ENCODE data around the gene DPP6.
"Not testable (repeated sequence)": the region's sequence is repeated elsewhere in the genome, so short reads cannot be mapped to it uniquely, and the experiment has no call there.

DPP6 gene

DNA sequence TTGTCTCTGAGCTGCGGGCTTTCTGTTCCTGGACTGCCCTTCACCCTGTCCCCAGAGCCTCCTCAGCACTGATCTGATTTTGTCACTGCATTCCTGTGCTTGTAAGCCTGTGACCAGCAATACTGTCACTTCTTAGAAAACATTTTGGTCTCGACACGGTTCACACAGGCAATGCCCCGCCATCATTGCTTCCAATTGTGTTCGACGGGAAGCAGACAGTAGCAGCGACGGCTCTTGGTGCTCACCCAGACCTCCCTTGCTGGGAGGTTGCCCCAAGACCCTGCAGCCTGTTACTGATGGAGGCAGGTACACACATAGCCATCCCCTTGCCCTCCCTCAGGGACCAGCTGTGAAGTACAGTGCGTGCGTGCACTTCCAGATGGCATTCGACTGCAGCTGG lies 99.1 kb downstream of the DPP6 start:
- DNase-seq = not testable (repeated sequence)

DNA sequence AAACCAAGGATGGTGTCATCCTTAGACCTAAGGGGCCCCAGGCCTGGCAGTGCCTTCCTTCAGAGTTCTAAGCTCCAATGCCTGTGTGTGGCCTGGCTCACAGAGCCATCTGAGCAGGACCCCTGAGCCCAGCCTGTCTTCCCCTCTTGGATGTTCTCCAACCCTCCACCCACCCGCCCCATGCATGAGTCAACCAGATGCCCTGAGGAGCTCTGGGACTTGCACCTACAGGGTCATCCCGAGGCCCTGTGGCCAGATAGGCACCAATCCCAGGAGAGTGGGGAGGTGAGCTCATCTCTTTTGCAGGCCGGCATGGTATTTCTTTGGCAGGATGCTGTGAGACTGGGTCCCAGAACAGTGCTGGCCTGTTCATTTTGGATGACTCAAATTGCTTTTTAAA lies 103.7 kb downstream of the DPP6 start:
- DNase-seq = not testable (repeated sequence)

DNA sequence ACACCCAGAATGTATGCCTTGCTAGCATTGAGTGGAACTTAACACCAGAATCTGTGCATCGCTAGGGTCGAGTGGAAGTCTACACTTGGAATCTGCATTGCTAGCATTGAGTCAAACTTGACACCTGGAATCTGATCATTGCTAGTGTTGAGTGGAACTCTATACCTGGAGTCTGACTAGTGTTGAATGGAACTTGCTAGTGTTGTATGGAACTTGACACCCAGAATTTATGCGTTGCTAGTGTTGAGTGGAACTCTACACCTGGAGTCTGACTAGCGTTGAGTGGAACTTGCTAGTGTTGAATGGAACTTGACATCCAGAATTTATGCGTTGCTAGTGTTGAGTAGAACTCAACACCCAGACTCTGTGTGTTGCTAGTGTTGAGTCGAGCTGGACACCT lies 110.7 kb downstream of the DPP6 start:
- not testable (repeated sequence) for DNase-seq

DNA sequence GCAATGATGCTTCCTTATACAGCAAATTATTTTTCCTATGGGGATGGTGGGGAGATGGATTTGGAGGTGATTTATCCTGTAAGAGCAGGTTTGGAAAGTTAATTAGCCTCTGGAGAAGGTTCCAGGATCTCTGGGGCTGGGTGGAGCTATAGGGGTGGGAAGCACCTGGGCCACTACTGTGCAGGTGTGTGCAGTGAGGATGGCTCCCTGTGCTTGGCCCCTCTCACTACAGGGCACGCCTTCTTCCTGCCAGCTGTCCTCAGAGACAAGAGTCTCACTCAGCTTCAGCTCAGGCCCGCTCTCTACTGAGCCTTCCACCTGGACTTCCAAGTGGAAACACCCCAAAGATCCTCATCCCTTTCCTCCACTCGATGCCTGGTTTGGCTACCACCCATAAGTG lies 111.4 kb downstream of the DPP6 start:
- not testable (repeated sequence) for DNase-seq

DNA sequence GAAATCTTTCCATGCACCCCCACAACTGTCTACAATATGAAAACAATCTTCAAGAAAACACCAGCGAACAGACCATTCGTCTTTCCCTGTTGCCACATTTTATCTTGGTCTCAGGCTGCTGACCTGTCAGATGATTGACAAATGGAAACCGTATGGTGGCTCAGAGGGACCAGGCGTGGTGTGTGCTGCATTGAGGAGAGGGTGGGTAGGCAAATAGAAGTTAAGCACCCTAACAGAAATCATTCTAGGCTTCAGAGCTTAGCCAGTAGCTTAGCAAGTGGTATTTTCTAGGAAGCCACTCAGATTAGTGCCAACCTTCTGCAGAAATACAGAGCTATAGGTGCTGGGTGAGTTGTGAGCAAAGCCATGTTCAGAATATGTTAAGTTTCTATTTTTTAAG lies 114.9 kb downstream of the DPP6 start:
- no peak for DNase-seq

DNA sequence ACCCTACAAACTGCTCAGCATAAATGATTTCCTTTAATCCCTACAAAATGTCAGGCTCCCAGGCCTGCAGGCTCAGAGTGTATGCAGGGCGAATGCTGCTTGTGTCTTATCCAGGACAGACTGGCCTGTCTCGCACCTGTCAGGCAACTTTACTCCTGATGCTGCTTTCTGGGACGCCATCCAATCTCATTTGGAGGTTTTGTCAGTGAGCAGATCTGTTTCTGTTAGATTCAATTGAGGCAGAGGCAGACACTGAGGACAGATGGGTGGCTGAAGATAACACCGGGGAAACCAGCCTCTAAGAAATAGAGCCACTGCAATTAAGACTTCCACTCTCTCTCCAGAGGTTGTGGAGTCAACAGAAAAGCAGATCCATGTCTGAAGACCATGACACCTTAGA lies 115.6 kb downstream of the DPP6 start:
- no peak for DNase-seq

DNA sequence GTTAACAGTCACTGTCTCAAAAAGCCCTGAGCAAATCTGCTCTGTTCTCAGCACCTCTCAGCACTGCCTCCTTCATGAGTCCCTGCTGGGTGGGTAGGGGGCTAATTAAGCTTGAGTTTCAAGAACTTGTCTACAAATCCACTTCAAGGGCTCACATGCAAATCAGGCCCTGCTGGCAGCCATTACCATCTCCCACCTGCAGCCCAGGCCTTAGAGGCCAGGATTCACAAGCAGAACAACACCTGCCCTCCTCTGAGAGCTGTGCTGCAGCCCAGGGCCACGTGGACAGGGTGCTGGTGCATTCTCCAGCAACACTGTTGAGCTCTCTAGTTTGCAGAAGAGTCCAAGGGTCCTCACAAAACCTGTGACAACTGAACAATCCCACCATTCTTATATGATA lies 119.2 kb downstream of the DPP6 start:
- no peak for DNase-seq

DNA sequence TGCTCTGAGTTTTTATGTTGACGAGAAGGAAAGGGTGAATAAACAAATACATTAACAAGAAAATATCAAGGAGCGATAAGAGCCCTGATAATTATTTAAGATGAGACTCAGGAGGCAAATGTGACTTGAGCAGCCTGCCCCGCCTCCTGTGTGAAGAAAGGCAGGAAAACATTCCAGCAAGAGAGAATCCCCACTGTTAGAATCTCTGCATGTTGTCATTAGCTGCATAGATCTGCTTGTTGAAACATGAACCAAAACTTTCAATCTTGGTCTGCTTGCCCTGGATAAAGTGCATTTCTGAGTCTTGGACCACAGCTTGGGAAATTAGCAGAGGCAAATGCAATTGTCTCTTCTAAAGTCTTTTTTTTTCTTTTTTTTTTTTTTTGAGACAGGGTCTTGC lies 120.0 kb downstream of the DPP6 start:
- DNase-seq = no peak

DNA sequence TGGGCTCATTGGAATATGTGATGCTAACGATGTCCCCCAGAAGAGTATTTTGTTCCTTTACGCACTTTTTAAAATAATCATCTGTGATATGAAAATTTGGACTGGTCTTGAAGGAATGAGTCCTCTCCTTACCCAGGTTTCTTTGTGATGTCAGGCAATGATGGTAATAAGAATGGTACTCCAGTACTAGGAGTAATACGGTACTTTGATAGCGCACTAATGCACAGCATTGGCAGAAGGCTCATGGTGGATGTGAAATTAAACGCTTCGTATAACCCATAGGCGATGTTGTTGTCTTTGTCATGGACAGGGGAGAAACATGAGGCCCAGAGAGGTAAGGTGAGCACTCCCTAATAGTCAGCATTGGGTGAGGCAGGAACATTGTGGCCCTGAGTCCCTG lies 125.4 kb downstream of the DPP6 start:
- no peak for DNase-seq

DNA sequence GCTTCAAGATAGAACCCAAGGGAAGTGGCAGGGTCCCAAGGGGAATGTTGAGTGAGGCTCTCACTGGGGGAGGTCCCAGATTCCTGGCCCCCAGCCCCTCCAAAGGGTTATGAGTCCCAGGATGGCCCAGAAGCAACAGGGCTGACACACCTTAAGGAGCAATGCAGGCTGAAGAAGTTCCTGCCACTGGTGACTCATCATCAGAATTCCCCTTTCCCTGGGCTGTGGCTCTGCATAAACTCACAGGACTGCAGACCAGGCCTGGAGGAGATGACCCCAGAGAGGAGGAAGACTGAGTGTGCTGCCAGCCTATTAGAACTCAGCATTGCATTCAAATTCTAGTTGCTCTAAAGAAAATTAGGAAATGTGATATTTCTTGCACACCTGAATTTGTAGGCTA lies 126.7 kb downstream of the DPP6 start:
- DNase-seq = no peak

DNA sequence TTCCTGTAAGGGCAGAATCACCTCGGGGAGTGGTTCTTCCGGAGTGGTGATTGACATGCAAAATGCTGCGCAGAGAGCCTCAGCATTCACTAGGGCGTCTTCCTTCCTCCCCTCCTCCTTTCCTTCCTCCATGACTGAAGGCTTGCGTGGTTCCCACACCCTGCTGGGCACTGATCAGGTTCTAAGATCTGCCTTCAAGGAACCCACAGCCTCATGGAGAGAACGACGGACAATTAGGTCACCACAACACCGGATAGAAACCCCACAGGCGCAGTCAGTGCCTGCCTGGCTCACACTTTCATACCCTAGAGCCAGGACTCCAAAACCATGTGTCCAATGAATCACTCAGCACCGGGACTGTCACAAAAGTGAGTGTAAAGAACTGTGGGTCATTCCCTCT lies 131.3 kb downstream of the DPP6 start:
- DNase-seq = no peak

DNA sequence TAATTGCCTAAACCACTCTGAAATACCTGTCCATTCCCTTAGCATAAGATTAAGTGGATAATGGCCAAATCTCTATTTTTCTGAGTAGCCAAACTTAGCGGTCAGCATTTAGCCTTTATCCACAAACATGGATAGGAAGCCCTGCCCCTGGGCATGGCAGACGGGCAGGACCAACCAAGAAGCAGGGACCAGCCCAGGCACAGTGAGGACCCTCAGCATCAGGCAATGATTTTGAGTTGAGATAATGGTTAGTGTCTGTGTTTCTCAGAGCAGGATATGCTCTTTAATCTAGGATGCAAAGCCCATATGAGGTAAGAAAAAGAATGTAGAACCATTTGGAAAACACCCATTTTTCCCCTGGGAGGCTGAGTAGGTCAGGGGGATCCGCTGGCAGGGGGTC lies 131.7 kb downstream of the DPP6 start:
- DNase-seq = no peak

DNA sequence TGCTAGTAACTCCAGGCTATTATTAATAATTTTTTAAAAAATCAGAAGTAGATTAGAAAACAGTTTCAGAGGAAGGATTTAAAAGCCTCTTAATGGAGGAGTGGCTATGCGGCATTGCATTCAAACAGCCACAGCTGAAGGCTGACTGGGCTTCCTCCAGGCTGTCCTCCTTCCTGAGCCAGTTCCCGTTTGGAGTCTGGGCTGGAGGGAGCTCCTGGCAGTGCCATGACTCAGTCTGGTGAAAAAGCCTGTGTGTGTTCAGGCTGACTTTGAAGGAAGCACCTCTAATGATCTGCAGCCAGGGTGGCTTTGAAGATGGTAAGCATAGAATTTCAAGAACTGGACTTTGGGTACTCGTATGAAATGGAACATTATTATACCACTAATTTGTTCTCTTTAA lies 134.6 kb downstream of the DPP6 start:
- no peak for DNase-seq

DNA sequence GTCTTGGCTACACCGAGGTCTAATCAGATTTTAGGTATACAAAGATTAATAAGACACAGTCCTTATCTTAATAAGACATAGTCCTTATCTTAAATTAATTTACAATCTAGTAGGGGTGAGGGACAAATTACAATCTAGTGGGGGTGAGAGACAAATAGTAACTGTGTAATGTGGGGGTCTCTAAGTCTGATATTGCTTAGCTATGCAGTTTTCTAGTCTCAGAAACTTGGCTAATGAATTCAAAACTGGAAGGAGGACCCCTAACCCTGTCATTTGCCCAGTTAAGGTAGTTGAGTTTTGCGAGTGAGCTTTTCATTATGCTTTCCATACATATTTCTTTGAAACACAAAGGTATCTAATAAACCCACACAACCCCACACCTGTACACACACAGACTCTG lies 136.1 kb downstream of the DPP6 start:
- no peak for DNase-seq

DNA sequence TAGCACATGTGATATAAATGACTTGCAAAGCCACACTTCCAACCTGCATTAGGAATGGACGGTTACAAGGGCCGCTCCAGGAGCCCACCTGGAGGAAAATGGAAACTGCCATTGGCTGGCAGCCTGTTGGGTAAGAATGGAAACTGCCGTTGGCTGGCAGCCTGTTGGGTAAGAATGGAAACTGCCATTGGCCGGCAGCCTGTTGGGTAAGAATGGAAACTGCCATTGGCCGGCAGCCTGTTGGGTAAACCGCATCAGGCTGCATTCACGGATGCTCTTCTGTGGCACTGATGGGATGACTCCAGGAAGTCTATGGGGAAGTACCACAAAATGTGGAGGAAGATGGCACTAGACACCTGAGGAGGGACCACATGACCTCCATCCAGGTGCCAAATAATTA lies 143.1 kb downstream of the DPP6 start:
- no peak for DNase-seq

DNA sequence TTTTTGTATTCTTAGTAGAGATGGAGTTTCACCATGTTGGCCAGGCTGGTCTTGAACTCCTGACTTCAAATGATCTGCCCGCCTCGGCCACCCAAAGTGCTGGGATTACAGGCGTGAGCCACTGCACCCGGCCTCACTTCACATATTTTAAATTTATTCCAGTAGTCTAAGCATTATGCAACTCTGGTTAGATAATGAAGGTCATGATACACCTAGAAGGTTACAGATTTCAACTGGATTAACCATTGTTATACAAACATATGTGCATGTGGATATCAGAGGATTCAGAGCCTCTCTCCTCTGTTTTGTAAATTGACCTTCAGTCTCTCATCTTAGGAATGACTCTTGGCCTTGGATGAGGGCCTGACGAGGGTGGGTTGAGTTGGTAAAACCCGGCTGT lies 146.3 kb downstream of the DPP6 start:
- DNase-seq = no peak

DNA sequence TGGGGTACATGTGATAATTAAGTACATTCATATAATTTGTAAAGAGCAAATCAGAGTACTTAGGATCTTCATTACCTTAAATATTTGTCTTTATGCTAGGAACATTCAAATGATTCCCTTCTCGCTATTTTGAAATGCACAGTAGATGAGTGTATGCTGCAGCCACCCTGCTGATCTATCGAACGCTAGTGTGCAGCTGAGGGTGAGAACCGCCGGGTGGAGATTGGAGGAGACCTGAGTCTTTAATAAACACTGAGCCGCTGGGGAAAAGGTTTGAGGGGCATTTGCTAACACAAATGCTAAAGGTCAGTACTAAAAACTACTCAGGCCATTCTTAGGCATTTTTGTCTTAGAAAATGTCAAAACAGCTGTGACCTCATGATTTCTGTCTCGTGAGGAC lies 148.0 kb downstream of the DPP6 start:
- DNase-seq = no peak

DNA sequence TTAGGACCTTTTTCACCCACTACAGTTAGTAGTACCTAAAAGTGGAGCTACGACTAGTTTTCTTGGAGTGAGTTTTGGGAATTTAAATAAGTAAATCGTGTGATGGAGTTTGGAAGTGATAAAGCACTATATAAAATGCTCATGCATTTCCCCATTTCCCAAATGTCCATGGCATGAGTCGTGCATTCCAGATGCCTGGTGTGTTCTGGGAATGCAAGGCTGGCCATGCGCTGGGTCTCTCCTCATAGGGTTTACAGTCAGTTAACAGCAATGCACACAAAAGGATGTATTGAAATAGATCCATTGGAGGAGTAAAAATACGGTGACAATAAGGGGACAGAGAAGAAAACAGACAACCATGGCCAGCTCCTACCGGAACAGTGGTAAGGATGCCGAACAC lies 149.8 kb downstream of the DPP6 start:
- DNase-seq = no peak

DNA sequence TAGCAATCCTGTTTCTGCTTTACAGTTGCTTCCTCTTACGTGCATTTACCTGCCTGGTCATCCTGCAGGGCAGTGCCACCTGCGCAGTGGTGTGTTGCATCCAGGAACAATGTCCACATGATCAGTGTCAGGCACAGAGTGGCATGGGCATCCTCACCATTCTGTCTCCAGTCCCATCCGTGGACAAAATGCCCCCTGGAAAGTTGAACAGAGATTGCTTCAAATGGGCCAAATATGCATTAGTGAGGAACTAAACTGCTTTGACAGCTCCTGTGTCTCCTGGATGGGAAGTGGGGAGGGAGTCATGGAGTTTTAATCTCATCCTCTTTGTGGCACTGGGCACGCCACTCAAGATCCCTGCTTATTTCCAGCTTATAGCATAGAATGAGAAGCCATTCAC lies 151.8 kb downstream of the DPP6 start:
- DNase-seq = no peak

DNA sequence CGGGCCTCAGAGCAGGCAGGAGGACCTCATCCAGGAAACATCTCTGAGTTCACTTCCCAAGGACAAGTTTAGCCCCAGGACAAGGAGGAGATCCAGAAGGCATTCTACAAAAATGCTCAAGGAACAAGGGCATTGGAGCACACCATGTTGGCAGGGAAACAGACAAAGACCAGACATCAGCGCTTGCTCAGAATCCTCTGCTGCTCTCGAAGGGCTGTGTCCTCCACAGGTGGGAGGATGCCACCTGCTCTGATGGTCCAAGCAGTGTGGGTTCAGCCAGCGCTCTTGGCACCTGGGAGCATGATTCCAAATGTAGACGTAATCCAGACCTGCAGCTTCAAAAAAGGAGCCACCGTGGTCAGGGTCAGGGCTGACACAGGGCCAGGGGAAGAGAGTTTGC lies 160.7 kb downstream of the DPP6 start:
- no peak for DNase-seq

DNA sequence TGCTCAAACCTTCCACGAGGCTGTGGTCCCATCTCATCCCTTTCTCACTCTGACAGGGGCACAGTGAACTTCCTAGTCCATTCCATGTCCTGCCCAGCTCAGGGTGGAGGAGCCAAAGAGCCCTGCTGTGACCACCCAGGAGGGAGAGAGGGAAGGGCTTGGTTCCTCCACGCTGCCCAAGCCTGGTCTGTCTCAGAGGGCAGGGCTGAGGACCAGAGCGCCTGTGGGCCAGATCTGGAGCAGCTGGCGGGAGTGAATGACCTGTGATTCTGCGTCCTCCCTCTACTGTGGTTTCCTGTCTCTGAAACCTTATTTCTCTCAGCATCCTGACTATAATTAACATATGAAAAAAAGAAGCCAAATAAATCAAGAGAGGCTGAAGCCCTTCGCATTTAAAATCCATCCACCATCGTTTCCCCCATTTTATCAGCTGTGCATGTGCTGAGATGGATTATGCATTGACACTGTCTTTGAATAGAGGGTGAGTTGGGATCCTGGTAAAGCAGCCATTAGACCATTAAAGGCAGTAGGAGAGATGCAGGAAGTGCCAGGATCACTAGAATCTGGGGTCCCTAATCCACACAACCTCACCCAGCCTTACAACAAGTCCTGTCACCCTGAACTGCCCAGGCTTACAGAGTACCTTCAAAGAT lies 165.6 kb downstream of the DPP6 start:
- DNase-seq = no peak

DNA sequence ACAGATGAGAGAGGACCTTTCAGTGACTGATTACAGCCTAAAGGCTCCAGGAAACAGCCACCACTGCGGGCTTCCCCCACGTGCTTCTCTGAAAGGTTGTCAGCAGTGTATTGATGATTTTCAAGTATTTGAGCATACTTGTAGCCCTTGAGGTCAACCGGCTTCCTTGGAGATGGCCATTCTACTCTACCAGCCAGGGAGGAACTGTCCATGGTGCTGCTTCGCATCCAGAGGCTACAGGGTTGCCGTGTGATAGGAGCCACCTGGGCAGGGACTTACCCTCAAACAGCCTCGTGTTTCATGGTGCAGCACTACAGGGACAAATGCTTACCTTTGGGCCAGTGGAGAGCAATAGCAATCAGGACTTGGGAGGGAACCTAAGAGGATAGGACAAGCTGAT lies 179.5 kb downstream of the DPP6 start:
- no peak for DNase-seq

DNA sequence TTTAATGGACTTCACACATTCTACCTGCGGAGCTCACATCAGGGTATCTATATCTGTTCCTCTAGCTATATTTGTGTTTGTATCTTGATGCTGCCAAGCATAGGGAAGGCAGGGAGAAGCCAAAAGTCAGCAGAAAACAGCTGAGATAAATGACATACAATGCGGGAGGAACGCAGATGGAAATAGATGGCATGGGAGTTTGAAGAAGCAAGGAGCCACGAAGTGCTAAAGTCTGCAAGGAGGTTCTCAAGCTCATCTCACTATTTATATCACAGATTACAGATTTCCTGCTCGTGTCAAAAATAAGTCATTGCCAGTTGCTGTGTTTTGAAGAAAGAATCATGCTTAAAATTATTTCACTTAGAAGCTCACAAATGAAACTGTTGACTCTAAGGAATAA lies 180.5 kb downstream of the DPP6 start:
- no peak for DNase-seq

DNA sequence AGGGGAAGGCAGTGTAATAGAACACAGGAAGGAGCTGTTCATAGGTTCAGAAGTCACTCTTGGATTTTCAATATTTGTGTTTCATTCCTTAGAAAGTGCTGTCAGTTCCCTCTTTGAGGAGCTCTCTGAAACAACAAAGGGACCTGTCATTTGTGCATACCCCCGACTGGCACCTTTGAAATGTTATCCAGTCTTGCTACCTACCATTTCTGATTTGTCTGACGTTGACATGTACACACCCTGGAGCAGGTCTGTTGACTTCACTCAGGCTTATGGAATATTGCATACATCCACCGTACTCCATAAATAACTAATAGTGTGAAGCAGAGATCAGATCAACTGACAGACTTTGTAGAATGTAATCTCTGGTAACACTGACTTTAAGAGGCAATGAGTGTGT lies 189.8 kb downstream of the DPP6 start:
- DNase-seq = no peak

DNA sequence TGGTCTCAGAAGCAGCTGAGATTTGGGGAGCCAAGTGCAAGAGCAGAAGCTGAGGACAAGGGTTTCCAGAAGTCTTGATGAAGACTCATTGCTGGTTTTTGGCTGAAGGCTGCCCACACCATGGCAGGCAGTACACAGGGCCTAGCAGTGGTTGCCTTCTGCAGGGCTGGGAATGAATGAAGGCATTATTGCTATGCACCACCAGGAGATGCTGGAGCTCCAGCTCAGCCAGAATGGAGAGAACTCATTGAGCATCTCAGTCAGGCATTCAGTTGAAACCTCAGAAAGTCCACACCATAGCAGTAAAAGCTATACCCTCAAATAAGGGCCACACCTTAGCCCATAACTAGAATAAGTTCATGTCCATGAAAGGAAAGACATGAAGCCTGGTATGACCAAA lies 190.5 kb downstream of the DPP6 start:
- DNase-seq = no peak

DNA sequence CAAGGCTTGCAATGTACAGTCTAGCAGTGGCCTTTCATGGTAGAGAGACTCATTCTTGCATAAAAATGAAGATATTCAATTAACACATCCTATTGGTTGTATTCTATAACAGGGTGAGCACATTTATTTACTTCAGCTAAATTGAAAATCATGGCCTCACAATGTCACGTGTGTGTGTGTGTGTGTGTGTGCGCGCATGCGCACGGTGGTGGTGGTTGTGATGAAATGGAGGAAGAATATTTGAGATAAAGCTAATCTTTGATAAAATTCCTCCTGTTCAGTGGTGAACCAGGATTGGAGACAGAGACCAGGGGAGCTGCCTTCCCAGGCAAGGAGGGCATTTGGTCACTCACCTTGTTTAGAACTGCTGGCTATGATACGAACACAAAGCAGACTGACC lies 199.8 kb downstream of the DPP6 start:
- no peak for DNase-seq
